Osteoblast (primary cell): ENCODE data around the gene CLEC20A. TPM values are rescaled to one million over a fixed set of nuclear protein-coding genes. Genes with fewer than 3 reads are reported as not detected.
A peak's percentile ranks its signal among the peaks of the same experiment; 100 is the strongest.

ENCODE experiments used
- DNase-seq: peaks from one replicate; pipeline ENCODE4 v3.0.0; 2011; ENCODE audit warnings: low spot score, mixed read lengths; ENCODE audit not compliant: insufficient read length; ENCODE audit errors: missing footprints
- H2AFZ ChIP-seq: 2 replicates; pipeline ENCODE4 v1.6.0; 2011; ENCODE audit warnings: mild to moderate bottlenecking, low read length
- H3K27ac ChIP-seq: 2 replicates; pipeline ENCODE4 v1.5.1; 2011; ENCODE audit warnings: mild to moderate bottlenecking, low read depth, low read length, moderate library complexity
- H3K27me3 ChIP-seq: 2 replicates; pipeline ENCODE4 v1.6.0; 2012; ENCODE audit warnings: mild to moderate bottlenecking, control low read depth, inconsistent platforms, low read length, moderate library complexity; ENCODE audit not compliant: insufficient read depth
- H3K36me3 ChIP-seq: 2 replicates; pipeline ENCODE4 v1.5.1; 2011; ENCODE audit warnings: mild to moderate bottlenecking, low read length, control low read depth, moderate library complexity; ENCODE audit not compliant: insufficient read depth
- H3K4me1 ChIP-seq: 2 replicates; pipeline ENCODE4 v1.5.1; 2011; ENCODE audit warnings: mild to moderate bottlenecking, low read length, control low read depth, moderate library complexity; ENCODE audit not compliant: insufficient read depth
- H3K4me2 ChIP-seq: 2 replicates; pipeline ENCODE4 v1.6.0; 2011; ENCODE audit warnings: mild to moderate bottlenecking, low read length; ENCODE audit not compliant: insufficient read depth
- H3K4me3 ChIP-seq: fragments of 200-600 bp; sonication (generic); 3 replicates; pipeline ENCODE4 v1.5.1; 2012; ENCODE audit warnings: mild to moderate bottlenecking, low read length, inconsistent platforms; ENCODE audit not compliant: insufficient read depth
- H3K79me2 ChIP-seq: 2 replicates; pipeline ENCODE4 v1.6.0; 2012; ENCODE audit warnings: mild to moderate bottlenecking, low read length, control low read depth, inconsistent platforms; ENCODE audit not compliant: insufficient read depth
- H3K9me3 ChIP-seq: 2 replicates; pipeline ENCODE4 v1.5.1; 2011; ENCODE audit warnings: low read depth, low read length, control low read depth
- H4K20me1 ChIP-seq: 2 replicates; pipeline ENCODE4 v1.6.0; 2012; ENCODE audit warnings: mild to moderate bottlenecking, low read length, control low read depth; ENCODE audit not compliant: insufficient read depth
- CTCF ChIP-seq: IDR thresholded peaks from 2 replicates; pipeline ENCODE4 v1.5.1; 2011; ENCODE audit warnings: mild to moderate bottlenecking, low read depth, low read length, moderate library complexity; ENCODE audit errors: extremely low read depth
- total RNA-seq: library from RNA; depleted of rRNA; stranded (reverse); fragments of >200 nt; gene quantifications from 2 replicates; pipeline ENCODE4 v1.2.3, GENCODE V29; 2012

CLEC20A gene
- total RNA-seq, 1 donor = under 0.01 TPM

GRCh38 chr1:178450871-178451270, 45.9 kb downstream of the CLEC20A start:
- H3K27me3 ChIP-seq = no peaks in the 10 kb centered on the region
- H3K4me2 ChIP-seq = peak overlapping the region; percentile 27

GRCh38 chr1:178442925-178443324, 53.8 kb downstream of the CLEC20A start:
- Histone ChIP-seq H3K27me3 (no peaks in the 10 kb centered on the region), H3K9me3 (no peaks in the 10 kb centered on the region), H3K79me2 (no peaks in the 10 kb centered on the region), H2AFZ (no peak overlapping the region), H3K4me3 (no peak overlapping the region), H3K27ac (no peak overlapping the region), H3K36me3 (peaks cover 22% of the 10 kb centered on the region), H4K20me1 (no peaks in the 10 kb centered on the region), H3K4me1 (no peaks in the 10 kb centered on the region), H3K4me2 (no peak overlapping the region)
- no peak for TF ChIP-seq CTCF
- DNase-seq = no peak

More at GRCh38 chr1:178450871-178451270, 45.9 kb downstream of the CLEC20A start:
- no peaks in the 10 kb centered on the region for H3K9me3 ChIP-seq
- H2AFZ ChIP-seq = no peak overlapping the region
- TF ChIP-seq CTCF = no peak
- H3K4me1 ChIP-seq = peaks cover 11% of the 10 kb centered on the region
- no peaks in the 10 kb centered on the region for H4K20me1 ChIP-seq
- peaks cover 14% of the 10 kb centered on the region for H3K36me3 ChIP-seq
- no peak overlapping the region for H3K4me3 ChIP-seq
- H3K27ac ChIP-seq = no peak overlapping the region
- DNase-seq = no peak
- H3K79me2 ChIP-seq = no peaks in the 10 kb centered on the region

GRCh38 chr1:178438432-178438831, 58.3 kb downstream of the CLEC20A start:
- H3K79me2 ChIP-seq = no peaks in the 10 kb centered on the region
- no peaks in the 10 kb centered on the region for H3K4me1 ChIP-seq
- no peaks in the 10 kb centered on the region for H3K9me3 ChIP-seq
- no peak overlapping the region for H3K4me2 ChIP-seq
- no peaks in the 10 kb centered on the region for H3K27me3 ChIP-seq
- H3K4me3 ChIP-seq = no peak overlapping the region
- no peaks in the 10 kb centered on the region for H4K20me1 ChIP-seq
- no peak overlapping the region for H2AFZ ChIP-seq
- H3K36me3 ChIP-seq = peaks cover 15% of the 10 kb centered on the region
- TF ChIP-seq CTCF = no peak
- DNase-seq = no peak
- H3K27ac ChIP-seq = no peak overlapping the region

GRCh38 chr1:178436899-178437298, 59.9 kb downstream of the CLEC20A start:
- Histone ChIP-seq H3K27ac (no peak overlapping the region), H3K27me3 (no peaks in the 10 kb centered on the region), H3K4me2 (no peak overlapping the region), H3K9me3 (no peaks in the 10 kb centered on the region), H3K79me2 (no peaks in the 10 kb centered on the region), H3K4me1 (no peaks in the 10 kb centered on the region), H3K36me3 (peaks cover 3% of the 10 kb centered on the region), H2AFZ (no peak overlapping the region), H3K4me3 (no peak overlapping the region), H4K20me1 (no peaks in the 10 kb centered on the region)
- no peak for TF ChIP-seq CTCF
- no peak for DNase-seq
